ENCODE data around the gene KRTAP10-1.
A peak's percentile ranks its signal among the peaks of the same experiment; 100 is the strongest.
"Not testable (repeated sequence)": the region's sequence is repeated elsewhere in the genome, so short reads cannot be mapped to it uniquely, and the experiment has no call there.

Gene KRTAP10-1

DNA sequence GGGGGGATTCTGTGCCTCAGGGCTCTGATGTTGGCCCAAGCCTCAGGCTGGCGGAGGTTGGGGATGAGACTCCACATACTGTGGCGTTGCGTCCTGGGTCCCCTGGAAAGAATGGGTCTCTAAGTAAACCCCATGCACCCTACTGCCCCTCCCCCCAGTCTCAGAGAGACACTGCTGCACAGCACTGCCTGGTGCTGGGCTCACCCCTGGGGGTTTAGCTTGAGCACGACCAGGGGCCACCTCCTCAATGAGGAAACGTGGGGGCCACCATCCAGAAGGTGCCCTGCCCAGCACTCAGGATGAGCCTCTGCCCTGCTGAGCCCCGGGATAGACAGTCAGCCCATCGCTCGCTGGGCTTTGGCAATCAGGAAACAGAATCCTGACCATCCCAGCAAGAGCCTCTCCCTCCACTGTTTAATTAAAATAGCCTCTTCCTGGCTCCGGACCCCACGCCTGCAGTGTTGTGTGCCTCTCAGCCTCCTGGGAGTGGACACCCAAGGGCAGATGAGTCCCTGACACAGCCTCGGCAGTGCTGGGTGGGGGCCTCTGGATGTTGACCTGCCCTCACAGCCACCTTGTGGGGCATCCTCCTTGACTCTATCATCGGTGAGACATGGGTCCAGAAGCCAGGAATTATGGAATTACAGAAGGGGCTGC lies 30.0 kb upstream of the KRTAP10-1 start:
- no peak for DNase-seq

DNA sequence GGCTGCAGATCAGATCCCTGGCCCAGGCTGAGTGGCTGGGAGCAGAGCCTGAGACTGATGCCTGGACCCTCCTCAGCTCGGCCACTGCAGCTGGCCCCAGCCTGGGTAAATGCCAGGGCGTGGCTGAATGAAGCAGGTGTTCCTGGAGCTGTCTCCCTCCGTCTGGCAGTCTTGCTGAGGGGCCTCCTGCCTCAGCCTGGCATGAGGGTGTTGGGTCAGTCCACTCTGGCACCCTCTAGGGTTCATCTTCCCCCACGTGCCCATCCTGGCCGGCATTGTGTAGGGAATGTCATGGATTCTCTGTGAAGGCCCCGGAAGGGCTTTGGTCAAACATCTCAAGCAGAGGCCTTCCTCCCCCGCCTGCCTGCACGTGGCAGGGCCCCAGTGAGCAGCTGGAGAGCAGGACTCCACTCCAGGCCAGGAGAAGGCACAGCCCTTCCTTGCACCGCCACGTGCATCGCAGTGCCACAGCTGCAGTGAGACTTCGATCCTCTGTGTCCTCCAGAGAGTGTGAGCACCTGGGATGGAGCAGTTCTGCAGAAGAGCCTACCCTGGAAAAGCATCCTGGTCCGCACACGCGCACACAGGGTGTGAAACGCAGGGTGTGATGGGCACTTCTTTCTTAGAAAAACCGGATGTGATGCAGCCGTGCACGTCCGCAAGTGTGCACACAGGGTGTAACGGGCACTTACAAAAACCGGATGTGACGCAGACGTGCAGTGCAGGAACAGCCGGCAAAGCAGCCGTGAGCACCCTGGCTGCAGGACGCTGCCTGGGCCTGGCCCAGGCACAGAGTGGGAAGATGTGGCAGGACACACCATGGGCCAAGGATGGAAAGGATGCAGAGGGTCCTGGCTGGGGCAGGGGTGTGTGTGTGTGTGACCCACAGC lies 28.9 kb upstream of the KRTAP10-1 start:
- DNase-seq, result peak; percentile 73

DNA sequence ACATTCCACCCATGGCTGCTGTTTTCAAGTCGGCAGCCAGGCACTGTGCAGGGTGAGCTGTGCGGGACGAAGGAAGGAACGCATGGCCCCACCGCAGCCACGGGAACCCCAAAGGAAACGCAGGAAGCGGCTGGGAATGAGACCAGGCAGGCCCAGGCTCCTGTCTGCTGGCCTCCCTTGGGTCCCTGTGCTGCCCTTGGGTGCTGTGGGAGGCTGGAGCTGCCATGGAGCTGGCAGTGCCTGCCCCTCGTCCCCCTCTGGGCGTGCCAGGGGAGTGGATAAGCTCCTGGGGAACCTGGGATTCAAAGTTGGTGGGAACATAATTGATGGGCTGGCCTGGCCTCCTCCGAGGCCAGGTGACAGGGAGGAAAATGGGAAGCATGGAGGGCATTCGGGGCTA lies 28.3 kb upstream of the KRTAP10-1 start:
- peak; percentile 49 for DNase-seq

DNA sequence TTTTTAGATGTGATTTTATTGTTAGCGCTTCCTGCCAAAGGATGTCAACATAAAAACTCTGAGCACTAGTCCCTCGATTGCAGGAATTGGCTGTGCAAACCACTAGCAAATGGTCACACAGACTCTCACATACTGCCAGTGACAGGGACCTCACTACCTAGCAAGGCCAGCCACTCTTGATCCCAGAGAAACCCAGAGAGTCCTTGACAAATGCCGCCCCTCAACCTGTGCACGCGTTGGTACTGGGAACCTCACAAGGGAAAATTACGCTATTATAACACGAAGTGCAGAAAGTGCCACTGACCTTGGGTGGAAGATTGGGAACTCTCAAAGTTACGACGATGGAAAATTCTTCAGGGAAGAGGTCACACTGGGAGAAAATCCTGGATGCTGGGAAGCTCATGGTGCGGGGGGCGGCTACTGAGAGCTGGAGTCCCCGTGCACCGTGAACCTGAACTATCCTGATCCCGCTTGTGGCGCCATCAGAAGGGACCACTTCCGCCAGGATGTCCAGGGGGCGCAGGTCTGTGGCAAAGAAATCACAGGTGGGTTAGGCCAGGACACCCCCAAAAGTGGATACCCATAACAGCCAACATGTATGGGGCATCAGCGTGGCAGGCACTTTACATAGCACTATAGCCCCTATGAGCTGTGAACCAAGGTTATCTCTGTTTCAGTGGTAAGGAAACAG lies 27.6 kb upstream of the KRTAP10-1 start:
- DNase-seq, result no peak

DNA sequence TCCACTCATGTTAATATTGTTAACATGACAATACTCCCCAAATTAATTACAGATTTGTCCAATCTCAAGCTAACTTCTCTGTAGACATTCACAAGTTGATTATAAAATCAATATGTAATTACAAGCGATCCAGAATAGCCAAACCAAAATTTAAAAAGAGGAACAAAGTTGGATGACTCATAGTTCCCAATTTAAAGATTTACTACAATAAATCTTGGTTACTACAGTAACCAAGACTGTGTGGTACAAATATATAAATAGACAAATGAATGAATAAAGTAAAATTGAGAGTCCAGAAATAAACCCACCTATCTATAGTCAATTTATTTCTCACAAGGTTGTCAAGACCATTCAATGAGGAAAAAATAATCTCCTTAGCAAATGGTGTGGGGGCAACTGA lies 26.4 kb upstream of the KRTAP10-1 start:
- no peak for DNase-seq

DNA sequence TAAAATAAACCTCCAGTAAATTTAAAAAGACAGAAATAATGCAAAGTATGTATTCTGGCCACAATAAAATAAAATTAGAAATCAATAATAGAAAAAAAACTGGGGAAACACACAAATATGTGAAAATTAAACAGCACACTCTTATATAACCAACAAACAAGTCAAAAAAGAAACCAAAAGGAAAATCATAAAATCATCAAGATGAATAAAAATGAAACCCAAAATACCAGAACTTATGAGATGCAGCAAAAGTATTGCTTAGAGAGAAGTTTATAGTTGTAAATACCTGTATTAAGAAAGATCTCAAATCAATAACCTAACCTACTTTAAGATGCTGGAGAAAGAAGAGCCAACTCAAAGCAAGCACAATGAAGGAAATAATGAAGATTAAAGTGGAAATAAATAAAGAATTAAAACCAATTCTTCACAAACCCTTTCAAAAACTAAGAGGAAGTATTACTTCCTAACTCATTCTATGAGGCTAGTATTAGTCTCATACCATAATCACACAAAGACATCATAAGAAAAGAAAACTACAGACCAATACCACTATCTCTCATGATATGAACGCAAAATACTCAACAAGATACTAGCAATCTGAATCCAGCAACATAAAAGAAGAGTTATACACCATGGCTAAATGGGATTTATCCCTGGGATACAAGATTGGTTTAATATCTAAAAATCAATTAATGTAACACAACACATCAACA lies 25.0 kb upstream of the KRTAP10-1 start:
- no peak for DNase-seq

DNA sequence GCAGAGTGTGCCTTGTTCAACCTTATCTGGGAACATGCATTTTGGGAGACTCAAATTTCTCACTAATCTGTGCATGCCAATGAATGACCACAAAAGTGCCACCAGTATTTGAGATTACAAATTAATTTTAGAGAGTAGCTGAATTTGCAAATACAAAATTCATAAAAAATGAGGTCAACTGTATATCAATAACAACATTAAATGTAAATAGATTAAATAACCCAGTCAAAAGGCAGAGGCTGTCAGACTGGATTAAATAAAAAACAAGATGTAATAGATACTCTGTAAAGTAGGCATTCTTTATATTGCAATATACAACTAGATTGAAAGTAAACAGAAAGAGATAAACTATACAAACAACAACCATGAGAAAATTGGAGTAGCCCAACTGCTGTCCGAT lies 24.1 kb upstream of the KRTAP10-1 start:
- DNase-seq, result no peak

DNA sequence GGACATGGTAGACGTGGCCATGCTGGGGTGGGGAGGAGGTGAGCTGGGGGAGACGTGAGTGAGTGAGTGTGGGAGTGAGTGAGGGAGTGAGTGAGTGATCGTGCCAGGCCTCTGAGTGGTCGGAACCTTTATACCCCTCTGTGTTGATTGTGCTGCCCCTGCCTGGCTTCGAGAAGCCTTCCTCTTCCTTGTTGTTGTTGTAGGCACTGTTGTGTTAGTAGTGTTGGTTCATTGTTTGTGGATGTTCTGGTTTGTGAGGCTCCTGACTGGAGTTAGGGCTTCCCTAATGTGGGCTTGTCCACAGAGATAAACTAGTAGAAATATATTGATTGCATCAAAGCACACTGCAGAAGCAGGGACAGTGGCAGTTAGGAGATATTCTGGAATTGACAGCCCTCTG lies 18.7 kb upstream of the KRTAP10-1 start, which contains the start of gene KRTAP10-3:
KRTAP10-3 (minus strand) TSS at position 101 of the 400 bp plus-strand sequence; CDS start at position 21, 80 bp downstream.
- DNase-seq, result no peak

DNA sequence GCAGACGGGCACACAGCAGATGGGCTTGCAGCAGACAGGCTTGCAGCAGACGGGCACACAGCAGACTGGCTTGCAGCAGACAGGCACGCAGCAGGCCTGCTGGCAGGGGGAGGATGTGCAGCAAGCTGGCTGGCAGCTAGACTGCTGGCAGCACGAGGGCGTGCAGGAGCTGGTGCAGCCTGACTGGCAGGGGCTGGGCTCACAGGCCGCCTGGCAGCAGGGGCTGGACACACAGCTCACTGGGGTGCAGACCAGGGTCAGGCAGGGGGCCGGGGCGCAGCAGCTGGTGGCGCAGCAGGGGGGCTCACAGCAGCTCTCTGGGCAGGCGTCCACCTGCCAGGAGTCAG lies 18.3 kb upstream of the KRTAP10-1 start:
- peak; percentile 47 for DNase-seq

DNA sequence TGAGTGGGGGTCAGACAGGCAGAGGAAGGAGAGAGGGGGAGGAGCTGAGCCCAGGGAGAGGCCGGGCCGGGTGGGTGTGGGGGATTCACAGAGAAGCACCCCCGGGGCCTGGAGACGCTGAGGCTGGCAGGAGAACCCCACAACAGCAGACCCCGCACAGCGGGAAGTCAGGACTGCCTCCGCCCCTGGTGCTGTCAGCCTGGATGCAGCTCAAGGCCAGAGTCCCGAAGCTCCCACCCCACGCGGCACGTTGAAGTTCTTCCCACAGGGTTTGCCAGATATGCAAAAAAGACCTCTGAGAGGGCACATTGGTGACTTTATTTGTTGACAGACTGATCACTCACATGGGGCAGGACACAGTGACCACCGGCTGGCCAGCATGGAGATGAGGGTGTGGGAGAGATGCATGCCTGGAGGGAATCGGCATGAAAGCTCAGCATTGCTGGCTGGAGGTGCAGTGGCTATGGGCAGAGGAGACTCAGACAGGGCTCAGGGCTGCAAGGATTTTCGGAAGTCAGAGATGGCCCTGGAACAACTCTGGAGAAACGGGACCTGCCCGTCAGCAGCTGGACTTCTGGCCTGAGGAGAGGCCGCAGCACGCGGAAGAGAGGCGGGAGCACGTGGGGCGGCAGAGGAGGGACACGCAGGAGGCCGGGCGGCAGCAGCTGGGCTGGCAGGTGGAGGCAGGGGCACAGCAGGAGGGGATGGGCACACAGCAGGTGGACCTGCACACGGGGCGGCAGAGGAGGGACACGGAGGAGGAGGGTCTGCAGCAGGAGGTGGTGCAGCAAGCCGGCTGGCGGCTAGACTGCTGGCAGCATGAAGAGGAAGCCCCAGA lies 17.7 kb upstream of the KRTAP10-1 start:
- DNase-seq, result no peak

DNA sequence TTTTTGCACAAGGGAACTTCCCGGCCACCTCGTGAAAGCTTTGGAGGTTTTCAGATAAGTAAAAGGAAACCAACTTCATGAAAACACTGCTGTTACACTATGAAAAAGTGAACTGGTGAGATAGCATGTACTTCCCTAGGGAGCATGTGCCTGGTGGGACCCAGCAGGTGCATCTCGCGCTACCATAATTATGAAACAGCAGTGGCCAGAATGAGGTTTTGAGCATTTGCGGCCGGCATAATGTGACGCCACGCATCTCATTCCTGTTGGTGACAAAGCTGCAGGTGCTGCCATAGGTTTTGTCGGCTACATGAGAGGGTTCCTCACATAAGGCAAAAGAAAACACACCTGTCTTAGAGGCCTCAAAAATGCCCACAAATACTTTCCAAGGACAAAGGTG lies 16.9 kb upstream of the KRTAP10-1 start:
- peak; percentile 55 for DNase-seq

DNA sequence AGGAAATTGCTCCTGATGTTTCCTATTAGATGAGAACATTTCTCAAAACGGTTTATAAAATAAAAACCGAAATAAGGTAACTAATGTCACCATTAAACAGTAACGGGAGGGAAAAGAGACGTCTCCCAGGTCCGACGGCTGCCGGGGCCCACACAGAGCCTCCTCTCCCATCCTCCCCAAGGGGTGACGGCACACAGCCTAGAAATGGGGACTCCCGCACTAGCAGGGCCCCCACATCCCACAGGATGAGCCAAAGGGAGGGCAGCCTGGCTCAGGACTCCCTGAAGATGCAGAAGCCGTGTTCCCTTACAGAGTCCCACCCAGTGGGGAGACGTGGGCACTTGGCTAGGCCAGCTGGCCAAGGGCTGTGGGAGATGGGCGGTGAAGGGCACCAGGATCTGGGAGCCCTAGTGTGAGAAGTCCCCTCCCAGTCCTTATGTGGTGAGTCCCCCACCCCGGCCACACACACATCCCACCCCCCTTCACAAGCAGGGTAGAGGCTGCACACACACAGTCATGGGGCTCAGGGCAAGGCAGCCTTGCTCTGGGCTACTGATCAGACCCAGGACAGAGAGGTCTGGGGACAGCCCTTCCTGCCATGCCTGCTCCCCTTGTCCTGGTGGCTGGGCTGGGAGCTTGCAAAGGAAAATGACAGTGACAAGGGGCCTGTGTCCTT lies 15.3 kb upstream of the KRTAP10-1 start:
- DNase-seq, result no peak

DNA sequence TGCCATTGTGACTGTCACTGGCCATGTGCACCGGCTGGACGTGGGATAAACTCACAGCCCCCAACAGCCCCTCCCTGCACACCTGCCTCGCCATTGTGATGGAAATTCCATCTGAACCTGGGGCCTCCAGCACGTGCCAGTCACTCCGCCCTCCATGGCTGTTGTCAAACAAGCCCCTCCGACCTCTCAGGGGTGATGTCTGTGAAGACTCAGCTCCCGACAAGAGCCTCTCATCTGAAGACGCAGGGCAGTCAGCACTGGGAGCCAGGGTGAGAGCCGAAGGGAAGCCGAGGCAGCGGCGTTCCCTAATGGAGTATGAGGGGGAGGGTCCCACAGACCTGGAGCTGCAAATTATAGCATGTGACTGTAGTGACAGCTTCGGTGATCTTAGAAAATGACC lies 12.7 kb upstream of the KRTAP10-1 start:
- DNase-seq, result peak; percentile 28

DNA sequence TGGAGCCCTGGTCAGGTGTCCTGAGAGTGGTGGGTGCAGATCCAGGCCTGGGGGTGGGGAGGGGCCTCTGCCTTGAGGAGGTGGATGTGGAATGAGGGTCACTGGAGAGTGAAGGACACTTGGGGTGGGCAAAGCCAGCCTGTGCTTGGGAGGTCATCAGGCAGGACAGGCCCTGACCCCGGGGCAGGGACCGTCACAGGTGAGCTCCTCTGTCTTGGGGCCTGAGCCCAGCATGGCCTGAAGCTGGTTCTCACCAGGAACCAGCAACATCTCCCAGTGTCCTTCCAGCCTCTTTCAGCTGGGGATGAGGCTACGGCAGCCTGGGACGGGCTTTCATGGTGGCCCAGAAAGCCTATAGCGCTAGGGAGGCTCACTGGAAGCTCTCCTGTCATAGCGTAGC lies 12.1 kb upstream of the KRTAP10-1 start:
- DNase-seq, result no peak

DNA sequence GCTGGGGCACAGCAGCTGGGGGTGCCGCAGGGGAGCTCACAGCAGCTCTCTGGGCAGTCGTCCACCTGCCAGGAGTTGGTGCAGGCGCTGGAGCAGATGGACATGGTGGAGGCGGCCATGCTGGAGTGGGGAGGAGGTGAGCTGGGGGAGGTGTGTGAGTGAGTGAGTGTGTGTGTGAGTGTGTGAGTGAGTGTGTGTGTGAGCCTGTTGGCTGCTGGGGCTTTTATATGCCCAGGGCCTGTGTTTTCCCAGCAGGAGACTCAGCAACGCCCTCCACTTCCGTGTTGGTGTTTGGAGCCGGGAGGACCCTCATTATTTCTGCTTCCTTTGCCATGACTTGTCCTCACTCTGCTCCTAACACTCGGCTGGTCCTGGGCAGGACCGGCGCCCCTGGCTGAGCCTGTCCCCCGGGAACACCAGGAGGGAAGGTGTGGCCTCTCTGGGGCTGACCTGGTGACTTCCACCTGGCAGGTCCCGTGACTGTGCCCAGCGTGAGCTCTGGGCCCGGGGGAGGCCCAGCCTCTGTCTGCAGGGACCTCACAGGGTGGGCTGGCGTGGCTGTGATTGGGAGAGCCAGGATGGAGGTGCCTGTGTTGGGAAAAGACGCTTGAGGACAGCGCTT lies 11.5 kb upstream of the KRTAP10-1 start, which contains the start of gene KRTAP10-2:
KRTAP10-2 (minus strand) TSS at position 166 of the 622 bp plus-strand sequence; CDS start at position 119, 47 bp downstream.
- peak; percentile 93 for DNase-seq

DNA sequence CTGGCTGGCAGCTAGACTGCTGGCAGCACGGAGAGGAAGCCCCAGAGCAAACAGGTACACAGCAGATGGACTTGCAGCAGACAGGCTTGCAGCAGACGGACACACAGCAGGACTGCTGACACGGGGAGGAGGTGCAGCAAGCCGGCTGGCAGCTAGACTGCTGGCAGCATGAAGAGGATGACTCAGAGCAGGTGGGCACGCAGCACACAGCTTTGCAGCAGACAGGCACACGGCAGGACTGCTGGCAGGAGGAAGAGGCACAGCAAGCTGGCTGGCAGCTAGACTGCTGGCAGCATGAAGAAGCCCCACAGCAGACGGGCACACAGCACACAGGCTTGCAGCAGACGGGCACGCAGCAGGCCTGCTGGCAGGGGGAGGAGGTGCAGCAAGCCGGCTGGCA lies 10.8 kb upstream of the KRTAP10-1 start:
- DNase-seq, result peak; percentile 92

DNA sequence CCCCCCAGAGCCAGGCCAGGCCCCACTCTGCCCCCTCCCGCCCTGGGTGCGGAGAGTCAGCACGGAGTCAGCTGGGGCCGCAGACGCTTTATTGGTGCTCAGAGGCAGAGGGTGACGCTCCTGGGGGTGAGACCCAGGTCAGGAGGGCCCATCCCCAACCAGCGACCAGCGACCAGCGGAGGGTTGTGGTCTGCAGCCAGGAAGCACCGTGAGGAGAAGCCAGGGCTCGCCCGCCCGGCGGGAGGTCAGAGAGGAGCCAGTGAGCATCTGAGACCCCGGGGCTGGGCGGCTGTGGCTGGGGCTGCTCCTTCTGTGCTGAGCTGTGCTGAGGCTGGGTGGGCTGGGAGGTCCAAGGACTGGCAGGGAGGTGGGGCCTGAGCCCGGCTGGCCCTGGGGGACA lies 10.3 kb upstream of the KRTAP10-1 start:
- DNase-seq, result not testable (repeated sequence)

DNA sequence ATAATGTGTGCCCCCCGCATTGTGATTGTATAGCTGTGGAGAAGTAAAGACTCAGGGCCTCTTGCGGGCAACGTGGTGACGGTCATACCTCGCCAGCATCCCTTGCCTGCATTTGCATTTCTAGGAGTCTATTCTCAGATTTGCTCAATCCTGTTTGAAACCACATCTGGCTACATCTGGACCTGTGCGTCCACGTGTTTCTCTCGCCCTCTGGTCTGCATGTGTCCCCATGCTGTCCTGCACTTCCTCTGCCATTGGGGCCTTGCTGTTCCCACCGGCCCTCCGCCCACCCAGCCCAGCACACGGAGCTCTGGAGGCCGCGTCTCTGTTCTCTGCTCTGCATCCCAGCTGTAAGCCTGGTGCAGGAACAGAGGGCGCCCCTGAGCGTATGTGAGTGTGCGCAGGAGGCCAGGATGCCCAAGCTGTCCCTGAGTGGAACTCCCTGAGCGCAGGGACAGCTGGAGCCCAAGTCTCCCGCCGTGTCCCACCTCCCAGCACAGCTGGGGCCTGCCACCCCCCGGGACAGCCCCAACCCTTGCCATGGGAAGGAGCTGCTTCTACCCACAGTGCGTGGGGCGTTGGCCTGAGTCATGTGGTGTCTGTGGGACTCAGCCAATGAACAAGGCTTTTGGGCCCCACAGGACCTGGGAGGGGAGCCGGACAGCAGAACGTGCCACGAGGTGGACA lies 9.7 kb upstream of the KRTAP10-1 start:
- DNase-seq, result no peak

DNA sequence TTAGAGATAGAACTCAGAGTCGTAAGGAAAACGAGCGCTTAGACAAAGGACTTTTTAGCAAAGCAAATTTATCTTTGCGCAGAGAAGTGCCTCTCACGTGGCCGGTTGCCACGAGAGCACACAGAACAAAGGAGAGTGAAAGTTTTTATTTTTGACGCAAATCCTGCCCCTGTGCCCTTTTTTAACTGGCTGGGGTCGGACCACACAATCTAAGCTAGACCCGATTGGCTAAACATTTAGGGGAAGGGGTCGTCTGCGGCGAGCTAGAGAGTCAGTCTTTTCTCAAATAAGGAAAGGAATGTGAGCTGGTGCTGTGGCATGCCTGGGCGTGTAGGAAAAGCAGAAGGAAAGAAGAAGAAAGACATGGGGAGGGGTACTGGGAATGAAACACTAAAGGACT lies 8.9 kb upstream of the KRTAP10-1 start:
- no peak for DNase-seq

DNA sequence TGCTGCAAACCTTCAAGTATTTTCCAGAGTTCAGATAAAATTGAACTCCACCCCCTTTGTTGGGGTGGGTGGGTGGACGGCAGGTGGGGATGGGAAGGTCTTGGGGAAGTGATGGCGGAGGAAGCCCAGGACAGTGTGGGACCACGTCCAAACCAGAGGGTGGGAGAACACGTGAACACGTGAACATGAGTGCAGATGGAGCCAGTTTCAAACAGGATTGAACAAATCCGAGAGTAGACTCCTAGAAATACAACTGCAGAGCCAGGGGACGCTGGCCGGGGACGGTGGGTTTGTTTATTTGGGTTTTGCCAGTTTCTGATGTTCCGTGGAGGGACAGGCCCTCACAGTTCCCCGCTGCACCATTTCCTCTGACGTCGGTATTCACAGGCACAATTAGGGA lies 8.4 kb upstream of the KRTAP10-1 start:
- DNase-seq, result no peak
